ENCODE results near the gene SETD5.

DNA sequence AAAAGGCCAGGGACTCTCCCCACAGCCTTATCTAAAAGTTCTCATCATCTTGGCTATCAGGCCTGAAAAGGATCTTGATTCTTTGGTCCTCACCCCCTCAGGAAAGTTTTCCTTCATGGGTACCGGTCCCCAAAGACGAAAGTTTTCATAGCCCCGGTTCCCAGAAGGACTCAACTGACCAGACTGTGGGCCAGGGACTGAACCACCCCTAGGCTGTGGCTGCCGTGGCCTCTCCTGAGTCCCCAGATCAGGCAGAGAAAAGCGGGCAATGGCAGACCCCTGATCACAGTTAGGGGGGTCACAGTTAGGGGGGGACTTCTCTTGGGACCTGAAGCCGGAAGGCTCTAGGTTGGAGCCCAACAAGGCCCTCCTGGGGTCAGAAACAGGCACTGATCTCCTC lies 101.4 kb downstream of the SETD5 start:
- TF ChIP-seq EZH2 (IDR thresholded peaks at IDR 0.05; ENCODE audit: low read length, missing control alignments): no peak
- TF ChIP-seq, protein P1, sequence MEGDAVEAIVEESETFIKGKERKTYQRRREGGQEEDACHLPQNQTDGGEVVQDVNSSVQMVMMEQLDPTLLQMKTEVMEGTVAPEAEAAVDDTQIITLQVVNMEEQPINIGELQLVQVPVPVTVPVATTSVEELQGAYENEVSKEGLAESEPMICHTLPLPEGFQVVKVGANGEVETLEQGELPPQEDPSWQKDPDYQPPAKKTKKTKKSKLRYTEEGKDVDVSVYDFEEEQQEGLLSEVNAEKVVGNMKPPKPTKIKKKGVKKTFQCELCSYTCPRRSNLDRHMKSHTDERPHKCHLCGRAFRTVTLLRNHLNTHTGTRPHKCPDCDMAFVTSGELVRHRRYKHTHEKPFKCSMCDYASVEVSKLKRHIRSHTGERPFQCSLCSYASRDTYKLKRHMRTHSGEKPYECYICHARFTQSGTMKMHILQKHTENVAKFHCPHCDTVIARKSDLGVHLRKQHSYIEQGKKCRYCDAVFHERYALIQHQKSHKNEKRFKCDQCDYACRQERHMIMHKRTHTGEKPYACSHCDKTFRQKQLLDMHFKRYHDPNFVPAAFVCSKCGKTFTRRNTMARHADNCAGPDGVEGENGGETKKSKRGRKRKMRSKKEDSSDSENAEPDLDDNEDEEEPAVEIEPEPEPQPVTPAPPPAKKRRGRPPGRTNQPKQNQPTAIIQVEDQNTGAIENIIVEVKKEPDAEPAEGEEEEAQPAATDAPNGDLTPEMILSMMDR (conservative IDR thresholded peaks at IDR 0.05 in 1 of 2, IDR thresholded peaks at IDR 0.05 in 1 of 2; ENCODE audit: low read depth in 1 of 2, low read length in 2 of 2): no peak

All from fibroblast of lung (primary cell).